ENCODE results near the gene LSP1.

The LSP1 gene

DNA sequence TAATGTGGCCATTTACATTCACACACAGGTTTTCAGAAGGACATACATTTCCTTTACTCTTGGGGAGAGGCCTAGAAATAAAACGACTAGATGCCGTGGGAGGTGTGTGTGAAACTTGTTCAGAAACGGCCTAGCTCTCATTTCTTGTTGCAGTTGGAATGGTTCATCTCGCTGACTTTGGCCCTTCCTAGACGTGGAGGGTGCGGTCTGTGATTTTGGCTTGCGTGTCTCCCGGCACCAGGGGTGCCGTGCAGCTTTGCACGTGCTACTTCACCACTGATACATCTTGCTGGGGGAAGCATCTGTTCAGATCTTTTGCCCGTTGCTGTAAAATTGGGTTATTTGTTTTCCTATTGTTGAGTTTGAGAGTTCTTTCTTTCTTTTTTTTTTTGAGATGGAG, 41.9 kb downstream of the LSP1 start:
- DNase-seq (ENCODE audit: low read depth, low spot score) = no peak
- no peak overlapping the region for H3K4me3 ChIP-seq (ENCODE audit: low read depth, low read length)
- TF ChIP-seq, protein P1, sequence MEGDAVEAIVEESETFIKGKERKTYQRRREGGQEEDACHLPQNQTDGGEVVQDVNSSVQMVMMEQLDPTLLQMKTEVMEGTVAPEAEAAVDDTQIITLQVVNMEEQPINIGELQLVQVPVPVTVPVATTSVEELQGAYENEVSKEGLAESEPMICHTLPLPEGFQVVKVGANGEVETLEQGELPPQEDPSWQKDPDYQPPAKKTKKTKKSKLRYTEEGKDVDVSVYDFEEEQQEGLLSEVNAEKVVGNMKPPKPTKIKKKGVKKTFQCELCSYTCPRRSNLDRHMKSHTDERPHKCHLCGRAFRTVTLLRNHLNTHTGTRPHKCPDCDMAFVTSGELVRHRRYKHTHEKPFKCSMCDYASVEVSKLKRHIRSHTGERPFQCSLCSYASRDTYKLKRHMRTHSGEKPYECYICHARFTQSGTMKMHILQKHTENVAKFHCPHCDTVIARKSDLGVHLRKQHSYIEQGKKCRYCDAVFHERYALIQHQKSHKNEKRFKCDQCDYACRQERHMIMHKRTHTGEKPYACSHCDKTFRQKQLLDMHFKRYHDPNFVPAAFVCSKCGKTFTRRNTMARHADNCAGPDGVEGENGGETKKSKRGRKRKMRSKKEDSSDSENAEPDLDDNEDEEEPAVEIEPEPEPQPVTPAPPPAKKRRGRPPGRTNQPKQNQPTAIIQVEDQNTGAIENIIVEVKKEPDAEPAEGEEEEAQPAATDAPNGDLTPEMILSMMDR (IDR thresholded peaks at IDR 0.05; ENCODE audit: low read depth, low read length) = no peak
- in situ Hi-C loops (cut with HindIII; ENCODE audit: low sequenced_read_pairs) = no loop called here

DNA sequence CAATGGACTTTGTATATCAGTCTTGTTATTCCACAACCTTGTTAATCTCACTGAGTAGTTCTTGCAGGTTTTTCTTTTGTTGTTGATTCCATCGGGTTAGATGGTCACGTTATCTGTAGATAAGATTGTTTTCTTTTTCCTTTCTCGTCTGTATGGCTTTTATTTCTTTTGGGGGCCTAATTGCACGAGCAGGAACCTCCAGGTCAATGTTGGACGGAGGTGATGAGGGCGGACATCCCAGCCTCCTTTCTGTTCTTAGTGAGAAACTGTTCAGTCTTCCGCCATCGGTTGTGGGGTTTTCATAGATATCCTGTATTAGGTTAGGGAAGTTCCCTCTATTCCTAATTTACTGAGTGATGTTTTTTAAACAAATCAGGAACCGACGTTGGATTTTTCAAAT, 43.6 kb downstream of the LSP1 start:
- no peak for DNase-seq (ENCODE audit: low read depth, low spot score)
- H3K4me3 ChIP-seq (ENCODE audit: low read depth, low read length) = no peak overlapping the region
- in situ Hi-C loops (cut with HindIII; ENCODE audit: low sequenced_read_pairs) = no loop called here
- TF ChIP-seq, protein P1 (IDR thresholded peaks at IDR 0.05; ENCODE audit: low read depth, low read length) = no peak

DNA sequence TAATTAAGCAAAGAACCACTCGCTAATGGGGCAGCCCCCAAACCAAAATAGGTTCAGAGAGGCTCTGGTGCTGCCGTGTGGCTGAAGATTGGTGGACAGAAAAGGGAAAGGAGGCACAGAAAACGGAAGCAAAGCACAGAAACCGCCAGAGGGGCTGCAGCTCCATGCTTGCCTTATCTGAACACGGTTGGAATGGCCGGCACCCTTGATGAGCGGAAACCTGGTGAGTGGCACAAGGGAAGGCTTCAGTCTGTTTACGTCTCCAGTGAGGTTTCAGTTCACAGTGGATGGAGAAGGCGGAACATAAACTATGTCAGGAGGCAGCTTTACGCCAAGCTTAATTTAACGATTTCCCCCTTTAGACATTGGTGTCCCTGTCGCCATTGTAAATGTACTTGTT, 44.0 kb downstream of the LSP1 start:
- DNase-seq (ENCODE audit: low read depth, low spot score) = no peak
- no peak overlapping the region for H3K4me3 ChIP-seq (ENCODE audit: low read depth, low read length)
- TF ChIP-seq, protein P1 (IDR thresholded peaks at IDR 0.05; ENCODE audit: low read depth, low read length) = no peak
- in situ Hi-C loops (cut with HindIII; ENCODE audit: low sequenced_read_pairs) = no loop called here

DNA sequence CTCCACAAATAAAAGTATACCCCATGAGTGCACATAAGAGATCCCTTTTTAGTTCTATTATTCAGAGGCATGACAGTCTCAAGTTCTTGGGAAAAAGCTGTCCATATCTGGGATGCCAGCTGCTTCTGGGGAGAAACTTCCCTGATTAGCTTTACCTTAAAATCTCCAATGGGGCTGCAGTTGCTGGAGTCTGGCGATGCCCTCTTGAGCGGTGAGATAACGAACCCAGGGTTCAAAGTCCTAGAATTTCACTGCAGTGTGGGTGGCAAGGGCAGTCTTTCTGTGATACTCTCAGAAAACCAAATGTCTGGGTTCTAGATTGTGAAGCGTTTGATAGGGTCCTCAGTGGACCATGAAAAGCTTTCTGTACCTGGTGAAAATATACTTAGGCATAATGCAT, 46.2 kb downstream of the LSP1 start:
- H3K4me3 ChIP-seq (ENCODE audit: low read depth, low read length) = no peak overlapping the region
- no peak for DNase-seq (ENCODE audit: low read depth, low spot score)
- TF ChIP-seq, protein P1 (IDR thresholded peaks at IDR 0.05; ENCODE audit: low read depth, low read length) = no peak
- in situ Hi-C loops (cut with HindIII; ENCODE audit: low sequenced_read_pairs) = no loop called here

DNA sequence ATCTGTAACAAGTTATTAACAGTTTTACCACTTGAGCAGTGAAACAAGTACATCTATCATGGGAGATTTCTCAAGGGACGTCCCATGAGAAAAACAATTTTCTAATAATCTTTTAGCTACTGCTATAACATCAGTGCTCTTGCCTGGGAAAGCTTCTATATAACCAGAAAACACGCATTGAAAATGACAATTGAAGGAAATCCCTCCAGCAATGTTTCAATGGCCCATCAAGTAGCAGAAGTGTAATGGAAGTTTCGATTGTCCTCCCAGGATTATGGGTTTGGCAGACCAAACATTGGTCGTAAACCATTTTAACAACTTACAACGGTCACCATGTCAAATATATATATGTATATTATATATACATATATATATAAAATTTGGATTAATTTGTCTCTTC, 46.8 kb downstream of the LSP1 start:
- in situ Hi-C loops (cut with HindIII; ENCODE audit: low sequenced_read_pairs) = no loop called here
- TF ChIP-seq, protein P1 (IDR thresholded peaks at IDR 0.05; ENCODE audit: low read depth, low read length) = no peak
- no peak for DNase-seq (ENCODE audit: low read depth, low spot score)
- no peak overlapping the region for H3K4me3 ChIP-seq (ENCODE audit: low read depth, low read length)

DNA sequence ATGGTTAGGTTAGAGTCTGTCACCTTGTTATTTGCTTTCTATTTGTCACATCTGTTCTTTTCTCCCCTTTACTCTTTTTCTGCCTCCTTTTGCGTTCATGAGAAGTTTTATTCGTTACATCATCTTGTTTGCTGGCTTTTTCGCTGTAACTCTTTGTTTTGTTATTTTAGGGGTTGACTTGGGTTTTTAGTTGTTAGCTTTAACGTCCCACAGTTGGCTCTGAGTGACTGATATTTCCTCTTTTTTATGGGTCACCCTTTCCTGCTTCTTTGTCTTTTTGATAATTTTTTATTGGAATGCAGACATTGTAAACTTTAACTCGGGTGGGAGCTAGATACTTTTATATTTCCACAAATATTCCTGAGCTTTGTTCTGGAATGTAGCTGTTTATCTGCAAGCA, 53.3 kb downstream of the LSP1 start:
- TF ChIP-seq, protein P1 (IDR thresholded peaks at IDR 0.05; ENCODE audit: low read depth, low read length) = no peak
- in situ Hi-C loops (cut with HindIII; ENCODE audit: low sequenced_read_pairs) = no loop called here
- H3K4me3 ChIP-seq (ENCODE audit: low read depth, low read length) = no peak overlapping the region
- no peak for DNase-seq (ENCODE audit: low read depth, low spot score)

All from astrocyte of the spinal cord (primary cell).